ENCODE results near the gene LONP2. TPM values are rescaled to one million over a fixed set of nuclear protein-coding genes. Genes with fewer than 3 reads are reported as not detected.

LONP2 gene
- polyA plus RNA-seq, 3 donors, result 21.5 to 35.6 (median 26.0) TPM

DNA sequence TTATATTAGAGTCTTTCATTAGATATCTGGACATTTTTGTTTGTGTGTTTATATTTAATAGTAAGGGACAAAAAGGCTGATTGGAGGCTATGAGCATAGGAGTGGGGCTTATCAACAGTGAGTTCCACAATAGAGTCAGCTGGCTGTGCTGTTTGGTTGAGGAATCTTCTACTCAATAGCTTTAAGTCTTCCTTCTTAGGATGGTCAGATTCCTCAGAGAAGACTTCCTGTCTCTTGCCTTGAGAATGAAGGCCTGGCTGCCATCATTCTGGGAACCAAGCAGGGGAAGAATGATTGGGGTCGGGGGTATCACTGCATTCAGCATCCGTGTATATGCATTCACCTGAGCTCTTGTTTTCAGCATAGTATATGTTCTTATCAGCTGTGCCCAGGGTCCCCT lies 35.1 kb downstream of the LONP2 start:
- no peaks in the 10 kb centered on the region for H3K27me3 ChIP-seq (ENCODE audit: control insufficient read depth in 2 of 2, insufficient read depth in 2 of 2, low read length in 2 of 2)
- Mint-ChIP-seq H3K27me3 (ENCODE audit: low read depth in 3 of 3) (no peaks in the 10 kb centered on the region), H3K4me1 (peaks cover 9% of the 10 kb centered on the region), H3K9me3 (no peaks in the 10 kb centered on the region), H3K36me3 (peaks cover 65 to 68% of the 10 kb centered on the region in 2 donors), H3K27ac (peak overlapping the region in 1 of 7 donors; percentile 35), H3K4me3 (no peak overlapping the region)
- H4K20me1 ChIP-seq (ENCODE audit: insufficient read depth, low read length), result no peaks in the 10 kb centered on the region
- H2AFZ ChIP-seq (ENCODE audit: insufficient read depth, low read depth, low read length, poor library complexity, severe bottlenecking), result no peak overlapping the region
- H3K27ac ChIP-seq (ENCODE audit: low read depth in 1 of 2, low read length in 2 of 2), result peak overlapping the region in 1 of 2 donors; percentile 46
- H3K4me3 ChIP-seq (replicated peaks in 1 of 3; ENCODE audit: low read depth in 2 of 3, low read length in 3 of 3), result no peak overlapping the region
- peaks cover 0 to 2% of the 10 kb centered on the region in 2 donors for H3K4me1 ChIP-seq (ENCODE audit: control insufficient read depth in 1 of 2, insufficient read depth in 2 of 2, low read length in 2 of 2)
- H3K79me2 ChIP-seq (ENCODE audit: insufficient read depth, low read length), result no peaks in the 10 kb centered on the region
- intact Hi-C loops (cut with micrococcal nuclease), result no loop called here
- WGBS (ENCODE audit: insufficient coverage), result 100% methylated on average over 1 of the region's 2 CpGs
- TF ChIP-seq, protein P1, sequence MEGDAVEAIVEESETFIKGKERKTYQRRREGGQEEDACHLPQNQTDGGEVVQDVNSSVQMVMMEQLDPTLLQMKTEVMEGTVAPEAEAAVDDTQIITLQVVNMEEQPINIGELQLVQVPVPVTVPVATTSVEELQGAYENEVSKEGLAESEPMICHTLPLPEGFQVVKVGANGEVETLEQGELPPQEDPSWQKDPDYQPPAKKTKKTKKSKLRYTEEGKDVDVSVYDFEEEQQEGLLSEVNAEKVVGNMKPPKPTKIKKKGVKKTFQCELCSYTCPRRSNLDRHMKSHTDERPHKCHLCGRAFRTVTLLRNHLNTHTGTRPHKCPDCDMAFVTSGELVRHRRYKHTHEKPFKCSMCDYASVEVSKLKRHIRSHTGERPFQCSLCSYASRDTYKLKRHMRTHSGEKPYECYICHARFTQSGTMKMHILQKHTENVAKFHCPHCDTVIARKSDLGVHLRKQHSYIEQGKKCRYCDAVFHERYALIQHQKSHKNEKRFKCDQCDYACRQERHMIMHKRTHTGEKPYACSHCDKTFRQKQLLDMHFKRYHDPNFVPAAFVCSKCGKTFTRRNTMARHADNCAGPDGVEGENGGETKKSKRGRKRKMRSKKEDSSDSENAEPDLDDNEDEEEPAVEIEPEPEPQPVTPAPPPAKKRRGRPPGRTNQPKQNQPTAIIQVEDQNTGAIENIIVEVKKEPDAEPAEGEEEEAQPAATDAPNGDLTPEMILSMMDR (IDR thresholded peaks at IDR 0.05), result no peak
- DNase-seq, result no peak
- H3K9me3 ChIP-seq (replicated peaks in 1 of 2; ENCODE audit: control insufficient read depth in 1 of 2, insufficient read depth in 1 of 2, low read length in 2 of 2), result no peaks in the 10 kb centered on the region
- peaks cover 23 to 89% of the 10 kb centered on the region in 2 donors for H3K36me3 ChIP-seq (replicated peaks in 1 of 2; ENCODE audit: control insufficient read depth in 1 of 2, insufficient read depth in 2 of 2, low read length in 2 of 2)
- H3K9ac ChIP-seq (ENCODE audit: insufficient read depth, low read length, poor library complexity, severe bottlenecking), result no peak overlapping the region
- no peak overlapping the region for H3K4me2 ChIP-seq (replicated peaks; ENCODE audit: extremely low read depth, low read length, poor library complexity, severe bottlenecking)

DNA sequence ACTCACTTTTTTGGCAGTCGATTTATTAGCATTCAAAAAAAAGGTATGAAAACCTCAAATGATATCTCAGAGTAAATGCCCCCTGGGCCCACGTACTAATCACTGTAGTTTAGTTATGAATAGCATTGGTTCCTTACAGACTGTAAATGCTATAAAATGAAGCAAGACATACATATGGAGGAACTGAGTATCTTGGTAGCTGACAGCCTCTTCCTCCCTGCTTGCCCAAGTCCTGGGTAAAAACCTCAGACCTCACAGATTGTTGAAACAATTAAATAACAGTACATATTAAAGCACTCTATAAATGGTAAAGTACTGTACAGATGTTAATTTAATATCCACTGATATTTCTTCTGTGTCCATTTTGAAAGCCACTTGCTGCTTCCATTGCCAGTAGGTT lies 36.4 kb downstream of the LONP2 start:
- no CpG with 5 or more reads among the region's 2 CpGs for WGBS (ENCODE audit: insufficient coverage)
- H3K9me3 Mint-ChIP-seq, result peaks cover 0 to 5% (median 2%) of the 10 kb centered on the region in 7 donors
- Histone ChIP-seq H3K36me3 (replicated peaks in 1 of 2; ENCODE audit: control insufficient read depth in 1 of 2, insufficient read depth in 2 of 2, low read length in 2 of 2) (peaks cover 24 to 89% of the 10 kb centered on the region in 2 donors), H3K9ac (ENCODE audit: insufficient read depth, low read length, poor library complexity, severe bottlenecking) (no peak overlapping the region), H3K4me3 (replicated peaks in 1 of 3; ENCODE audit: low read depth in 2 of 3, low read length in 3 of 3) (no peak overlapping the region), H3K4me2 (replicated peaks; ENCODE audit: extremely low read depth, low read length, poor library complexity, severe bottlenecking) (no peak overlapping the region), H3K27ac (ENCODE audit: low read depth in 1 of 2, low read length in 2 of 2) (peak overlapping the region in 1 of 2 donors; percentile 60), H3K79me2 (ENCODE audit: insufficient read depth, low read length) (no peaks in the 10 kb centered on the region), H4K20me1 (ENCODE audit: insufficient read depth, low read length) (no peaks in the 10 kb centered on the region), H3K9me3 (replicated peaks in 1 of 2; ENCODE audit: control insufficient read depth in 1 of 2, insufficient read depth in 1 of 2, low read length in 2 of 2) (no peaks in the 10 kb centered on the region), H3K4me1 (ENCODE audit: control insufficient read depth in 1 of 2, insufficient read depth in 2 of 2, low read length in 2 of 2) (peaks cover 0 to 2% of the 10 kb centered on the region in 2 donors), H3K27me3 (ENCODE audit: control insufficient read depth in 2 of 2, insufficient read depth in 2 of 2, low read length in 2 of 2) (no peaks in the 10 kb centered on the region), H2AFZ (ENCODE audit: insufficient read depth, low read depth, low read length, poor library complexity, severe bottlenecking) (no peak overlapping the region)
- H3K36me3 Mint-ChIP-seq, result peaks cover 67 to 69% of the 10 kb centered on the region in 2 donors
- no peak overlapping the region for H3K4me3 Mint-ChIP-seq
- peak overlapping the region in 3 of 7 donors; percentile 25 to 58 (median 33) for H3K27ac Mint-ChIP-seq
- H3K4me1 Mint-ChIP-seq, result peaks cover 11% of the 10 kb centered on the region
- TF ChIP-seq, protein P1 (IDR thresholded peaks at IDR 0.05), result no peak
- no peaks in the 10 kb centered on the region for H3K27me3 Mint-ChIP-seq (ENCODE audit: low read depth in 3 of 3)
- intact Hi-C loops (cut with micrococcal nuclease), result no loop called here
- DNase-seq, result no peak
